MM.1S (cell line): ENCODE data around the gene MACROD1.

Experiments used
- DNase-seq: peaks from one replicate; pipeline ENCODE4 v3.0.0-alpha.2; 2015
- H2AFZ ChIP-seq: fragments of 300-600 bp; sonication (generic); 2 replicates; pipeline ENCODE4 v1.6.0; 2016; ENCODE audit warnings: antibody characterized with exemption, low read length
- H3F3A ChIP-seq: fragments of 300-600 bp; sonication (generic); 2 replicates; pipeline ENCODE4 v1.6.1; 2016; ENCODE audit warnings: mild to moderate bottlenecking, antibody characterized with exemption, low read length, moderate library complexity, mixed read lengths; ENCODE audit not compliant: insufficient read depth
- H3K27ac ChIP-seq: fragments of 300-600 bp; sonication (generic); 2 replicates; pipeline ENCODE4 v1.5.1; 2016; ENCODE audit warnings: mild to moderate bottlenecking, low read length
- H3K27me3 ChIP-seq: fragments of 300-600 bp; sonication (generic); replicated peaks from 2 replicates; pipeline ENCODE4 v1.6.0; 2016; ENCODE audit warnings: low read length; ENCODE audit not compliant: insufficient read depth
- H3K36me3 ChIP-seq: fragments of 300-600 bp; sonication (generic); replicated peaks from 2 replicates; pipeline ENCODE4 v1.6.1; 2016; ENCODE audit warnings: mild to moderate bottlenecking, low read length, mixed read lengths; ENCODE audit not compliant: insufficient read depth
- H3K4me1 ChIP-seq: fragments of 300-600 bp; sonication (generic); 2 replicates; pipeline ENCODE4 v1.6.1; 2016; ENCODE audit warnings: low read length, mixed read lengths
- H3K4me2 ChIP-seq: fragments of 300-600 bp; sonication (generic); 2 replicates; pipeline ENCODE4 v1.6.0; 2016; ENCODE audit warnings: low read depth, low read length
- H3K4me3 ChIP-seq: fragments of 300-600 bp; sonication (generic); 2 replicates; pipeline ENCODE4 v1.5.1; 2016; ENCODE audit warnings: low read length, mixed read lengths
- H3K79me2 ChIP-seq: fragments of 300-600 bp; sonication (generic); 2 replicates; pipeline ENCODE4 v1.6.1; 2016; ENCODE audit warnings: mixed run types, low read length, mixed read lengths
- H3K9ac ChIP-seq: fragments of 300-600 bp; sonication (generic); 2 replicates; pipeline ENCODE4 v1.6.1; 2016; ENCODE audit warnings: low read length, mixed read lengths
- H3K9me2 ChIP-seq: fragments of 300-600 bp; sonication (generic); replicated peaks from 2 replicates; pipeline ENCODE4 v1.6.1; 2016; ENCODE audit warnings: mild to moderate bottlenecking, low read length, mixed read lengths; ENCODE audit not compliant: insufficient read depth
- H3K9me3 ChIP-seq: fragments of 300-600 bp; sonication (generic); replicated peaks from 2 replicates; pipeline ENCODE4 v1.6.1; 2016; ENCODE audit warnings: mild to moderate bottlenecking, low read length, mixed read lengths; ENCODE audit not compliant: insufficient read depth
- H4K20me1 ChIP-seq: fragments of 300-600 bp; sonication (generic); 2 replicates; pipeline ENCODE4 v1.6.1; 2016; ENCODE audit warnings: mild to moderate bottlenecking, low read length, moderate library complexity, mixed read lengths; ENCODE audit not compliant: insufficient read depth
- EZH2 ChIP-seq: fragments of 300-600 bp; sonication (generic); optimal IDR thresholded peaks from 2 replicates; pipeline ENCODE3; 2017; ENCODE audit warnings: low read depth, mild to moderate bottlenecking, antibody characterized with exemption, low read length, mixed read lengths
- EZH2phosphoT487 ChIP-seq: fragments of 300-600 bp; sonication (generic); IDR thresholded peaks from 2 replicates; pipeline ENCODE4 v1.6.1; 2018; ENCODE audit warnings: antibody characterized with exemption, low read length
- TF ChIP-seq, protein P1 (sequence below): fragments of 300-600 bp; sonication (generic); IDR thresholded peaks from 2 replicates; pipeline ENCODE4 v1.5.1; 2016; ENCODE audit warnings: antibody characterized with exemption, low read length, mixed read lengths

Gene MACROD1

DNA sequence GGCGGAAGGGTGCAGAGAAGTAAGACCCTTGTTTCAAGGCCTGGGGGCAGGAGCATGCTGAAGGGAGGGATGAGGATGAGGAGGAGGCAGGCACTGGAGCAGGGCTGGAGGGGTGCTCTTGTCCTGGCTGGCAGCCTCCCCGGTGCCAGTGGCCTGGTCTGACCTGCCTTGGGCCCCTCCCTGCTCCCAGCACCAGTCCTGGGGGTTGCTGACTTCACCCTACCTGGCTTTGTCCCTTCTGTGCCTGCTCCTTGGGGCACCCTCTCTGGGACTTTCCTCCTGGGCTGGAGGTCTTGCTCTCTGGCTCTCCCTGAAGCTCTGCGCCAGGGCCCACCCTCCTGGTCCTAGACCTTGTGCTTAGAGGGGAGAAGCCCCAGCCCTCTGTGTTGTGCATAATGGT lies 134.9 kb downstream of the MACROD1 start:
- H2AFZ ChIP-seq = no peak overlapping the region
- TF ChIP-seq EZH2 (no peak), EZH2phosphoT487 (no peak)
- TF ChIP-seq, protein P1, sequence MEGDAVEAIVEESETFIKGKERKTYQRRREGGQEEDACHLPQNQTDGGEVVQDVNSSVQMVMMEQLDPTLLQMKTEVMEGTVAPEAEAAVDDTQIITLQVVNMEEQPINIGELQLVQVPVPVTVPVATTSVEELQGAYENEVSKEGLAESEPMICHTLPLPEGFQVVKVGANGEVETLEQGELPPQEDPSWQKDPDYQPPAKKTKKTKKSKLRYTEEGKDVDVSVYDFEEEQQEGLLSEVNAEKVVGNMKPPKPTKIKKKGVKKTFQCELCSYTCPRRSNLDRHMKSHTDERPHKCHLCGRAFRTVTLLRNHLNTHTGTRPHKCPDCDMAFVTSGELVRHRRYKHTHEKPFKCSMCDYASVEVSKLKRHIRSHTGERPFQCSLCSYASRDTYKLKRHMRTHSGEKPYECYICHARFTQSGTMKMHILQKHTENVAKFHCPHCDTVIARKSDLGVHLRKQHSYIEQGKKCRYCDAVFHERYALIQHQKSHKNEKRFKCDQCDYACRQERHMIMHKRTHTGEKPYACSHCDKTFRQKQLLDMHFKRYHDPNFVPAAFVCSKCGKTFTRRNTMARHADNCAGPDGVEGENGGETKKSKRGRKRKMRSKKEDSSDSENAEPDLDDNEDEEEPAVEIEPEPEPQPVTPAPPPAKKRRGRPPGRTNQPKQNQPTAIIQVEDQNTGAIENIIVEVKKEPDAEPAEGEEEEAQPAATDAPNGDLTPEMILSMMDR = no peak
- H3K27ac ChIP-seq = no peak overlapping the region
- H3K9me2 ChIP-seq = no peaks in the 10 kb centered on the region
- no peaks in the 10 kb centered on the region for H3F3A ChIP-seq
- H3K4me1 ChIP-seq = no peaks in the 10 kb centered on the region
- no peak overlapping the region for H3K9ac ChIP-seq
- no peak overlapping the region for H3K4me2 ChIP-seq
- H4K20me1 ChIP-seq = no peaks in the 10 kb centered on the region
- no peak for DNase-seq
- H3K9me3 ChIP-seq = no peaks in the 10 kb centered on the region
- H3K4me3 ChIP-seq = no peak overlapping the region
- H3K79me2 ChIP-seq = no peaks in the 10 kb centered on the region
- peaks cover 9% of the 10 kb centered on the region for H3K27me3 ChIP-seq
- no peaks in the 10 kb centered on the region for H3K36me3 ChIP-seq

GRCh38 chr11:64029773-64030172 lies 136.1 kb downstream of the MACROD1 start:
- Histone ChIP-seq H3K27me3 (peaks cover 3% of the 10 kb centered on the region; the same call in 1 of the 2 replicates), H3K36me3 (no peaks in the 10 kb centered on the region), H3K79me2 (no peaks in the 10 kb centered on the region), H4K20me1 (no peaks in the 10 kb centered on the region), H3K4me1 (no peaks in the 10 kb centered on the region), H3K27ac (no peak overlapping the region), H3K4me3 (no peak overlapping the region), H3K9me2 (no peaks in the 10 kb centered on the region), H3K4me2 (no peak overlapping the region), H3K9me3 (no peaks in the 10 kb centered on the region), H3F3A (no peaks in the 10 kb centered on the region), H2AFZ (no peak overlapping the region), H3K9ac (no peak overlapping the region)
- TF ChIP-seq EZH2phosphoT487 = no peak
- no peak for DNase-seq

DNA sequence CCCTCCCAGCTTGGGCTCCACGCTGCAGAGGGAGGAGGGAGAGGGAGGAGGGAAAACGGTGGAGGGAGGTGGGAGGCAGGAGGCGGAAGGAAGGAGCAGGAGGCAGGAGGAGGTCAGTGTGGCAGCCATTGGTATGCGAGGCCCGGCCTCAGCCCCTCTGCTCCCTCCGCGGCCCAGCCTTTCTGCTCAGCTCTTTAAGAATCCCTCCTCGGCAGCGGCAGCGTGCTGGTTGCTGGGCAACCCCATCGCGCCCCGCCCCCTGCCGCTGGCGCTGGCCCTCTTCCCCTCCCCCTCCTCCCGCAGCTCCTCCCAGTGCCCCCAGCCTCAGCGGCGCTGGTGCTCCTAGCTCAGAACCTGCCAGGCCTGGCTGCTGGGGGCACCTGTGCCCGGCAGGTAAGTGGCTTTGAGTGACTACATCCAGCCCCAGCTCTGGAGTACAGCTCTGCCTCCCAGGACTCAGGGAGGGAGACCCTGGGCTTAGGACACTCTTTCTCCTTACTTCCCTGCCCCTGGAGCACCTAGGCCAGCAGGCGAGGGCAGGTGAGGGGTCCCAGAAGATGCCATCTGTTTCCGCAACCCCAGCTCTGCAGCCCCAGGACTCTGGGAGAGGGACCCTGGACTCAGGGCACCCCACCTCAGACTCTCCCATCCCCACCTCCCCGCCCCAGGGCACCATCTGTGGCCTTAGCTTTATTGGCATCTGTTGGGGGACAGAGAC lies 137.4 kb downstream of the MACROD1 start:
- Histone ChIP-seq H3K4me1 (no peaks in the 10 kb centered on the region), H3K27ac (no peak overlapping the region), H3K27me3 (no peaks in the 10 kb centered on the region; the same call in 1 of the 2 replicates), H4K20me1 (no peaks in the 10 kb centered on the region), H2AFZ (no peak overlapping the region), H3K9ac (no peak overlapping the region), H3K9me3 (no peaks in the 10 kb centered on the region), H3K4me2 (no peak overlapping the region), H3K36me3 (no peaks in the 10 kb centered on the region), H3K4me3 (no peak overlapping the region), H3F3A (no peaks in the 10 kb centered on the region), H3K9me2 (no peaks in the 10 kb centered on the region), H3K79me2 (no peaks in the 10 kb centered on the region)
- no peak for DNase-seq
- TF ChIP-seq EZH2 = no peak
- TF ChIP-seq, protein P1 = no peak
- TF ChIP-seq EZH2phosphoT487 = no peak
